OCI-LY7 (cell line): Measurements from ENCODE around the gene WASF2. TPM values are rescaled to one million over a fixed set of nuclear protein-coding genes. Genes with fewer than 3 reads are reported as not detected.

Source experiments
- BruUV-seq: library from RNA; stranded (reverse); fragments of 400-500 nt; replicated peaks from 2 replicates; lab custom pipeline; 2021; lab: Mats Ljungman, UMichigan
- CTCF ChIA-PET: fragments of 300-600 bp; sonication (Branson Sonifier 250); formaldehyde crosslinking; loops from one replicate; lab custom pipeline; 2022; ENCODE audit warnings: antibody characterized with exemption; ENCODE audit not compliant: unreplicated experiment; lab: Charles Lee
- POLR2A ChIA-PET: fragments of 300-600 bp; sonication (Branson Sonifier 250); formaldehyde crosslinking; loops from one replicate; lab custom pipeline; 2022; ENCODE audit warnings: antibody characterized with exemption; lab: Charles Lee
- DNase-seq: peaks from one replicate; pipeline ENCODE4 v3.0.0-alpha.2; 2015; ENCODE audit warnings: low spot score
- H2AFZ ChIP-seq: fragments of 200-600 bp; sonication (generic), shearing (Covaris generic); 2 replicates; pipeline ENCODE4 v1.6.1; 2014; ENCODE audit warnings: mild to moderate bottlenecking, antibody characterized with exemption, low read length, moderate library complexity
- H3K27ac ChIP-seq: fragments of 200-600 bp; sonication (generic); 2 replicates; pipeline ENCODE4 v1.5.1; 2014; ENCODE audit warnings: mixed run types, low read depth, mild to moderate bottlenecking, moderate library complexity, low read length, inconsistent platforms; ENCODE audit not compliant: poor library complexity, severe bottlenecking
- H3K36me3 ChIP-seq: fragments of 200-600 bp; sonication (generic); 2 replicates; pipeline ENCODE4 v1.6.1; 2014; ENCODE audit warnings: mild to moderate bottlenecking, antibody characterized with exemption, low read length, moderate library complexity, mixed read lengths; ENCODE audit not compliant: insufficient read depth
- H3K4me1 ChIP-seq: fragments of 200-600 bp; sonication (generic); 2 replicates; pipeline ENCODE4 v1.5.1; 2014; ENCODE audit warnings: mild to moderate bottlenecking, low read length; ENCODE audit not compliant: insufficient read depth, poor library complexity, severe bottlenecking
- H3K4me2 ChIP-seq: fragments of 200-600 bp; sonication (generic); 2 replicates; pipeline ENCODE4 v1.6.1; 2014; ENCODE audit warnings: mild to moderate bottlenecking, low read length
- H3K4me3 ChIP-seq: fragments of 200-600 bp; sonication (generic); 2 replicates; pipeline ENCODE4 v1.5.1; 2014; ENCODE audit warnings: mild to moderate bottlenecking, low read depth, low read length; ENCODE audit not compliant: poor library complexity, severe bottlenecking
- H3K79me2 ChIP-seq: fragments of 200-600 bp; sonication (generic); 2 replicates; pipeline ENCODE4 v1.6.1; 2016; ENCODE audit warnings: low read depth, mild to moderate bottlenecking, low read length, moderate library complexity, mixed read lengths; ENCODE audit not compliant: insufficient read depth
- H3K9me2 ChIP-seq: fragments of 200-600 bp; sonication (generic); 2 replicates; pipeline ENCODE4 v1.6.1; 2016; ENCODE audit warnings: mild to moderate bottlenecking, low read length, mixed read lengths; ENCODE audit not compliant: insufficient read depth
- H3K9me3 ChIP-seq: fragments of 200-600 bp; sonication (generic); 2 replicates; pipeline ENCODE4 v1.6.1; 2014; ENCODE audit warnings: mild to moderate bottlenecking, mixed run types, low read length, mixed read lengths
- H4K20me1 ChIP-seq: fragments of 200-600 bp; sonication (generic); 2 replicates; pipeline ENCODE4 v1.6.1; 2014; ENCODE audit warnings: mild to moderate bottlenecking, antibody characterized with exemption, low read length, moderate library complexity, mixed read lengths; ENCODE audit not compliant: insufficient read depth
- CTCF ChIP-seq: fragments of 200-600 bp; sonication (generic); conservative IDR thresholded peaks from 2 replicates; pipeline ENCODE4 v1.5.1; 2014; ENCODE audit warnings: mild to moderate bottlenecking, antibody characterized with exemption, low read length, moderate library complexity, mixed read lengths
- EZH2phosphoT487 ChIP-seq: fragments of 200-600 bp; sonication (generic); IDR thresholded peaks from 2 replicates; pipeline ENCODE4 v1.6.1; 2018; ENCODE audit warnings: low read depth, borderline replicate concordance, mild to moderate bottlenecking, mixed run types, antibody characterized with exemption, low read length, moderate library complexity, mixed read lengths
- intact Hi-C: fragments of 100-400 bp; cut with micrococcal nuclease; formaldehyde crosslinking; loops from one replicate; pipeline ENCODE4 v1.10.0; 2022; ENCODE audit not compliant: unreplicated experiment
- total RNA-seq, 2 experiments: library from RNA; depleted of rRNA in 1 of 2; stranded (reverse); fragments of >200 nt in 1 of 2; shearing (Covaris generic) in 1 of 2; gene quantifications; 2 replicates each; pipeline ENCODE4 v1.2.3, GENCODE V29; 2014 to 2022

The WASF2 gene
- total RNA-seq, 2 experiments from 2014 or later = 26.9 to 106 TPM

DNA sequence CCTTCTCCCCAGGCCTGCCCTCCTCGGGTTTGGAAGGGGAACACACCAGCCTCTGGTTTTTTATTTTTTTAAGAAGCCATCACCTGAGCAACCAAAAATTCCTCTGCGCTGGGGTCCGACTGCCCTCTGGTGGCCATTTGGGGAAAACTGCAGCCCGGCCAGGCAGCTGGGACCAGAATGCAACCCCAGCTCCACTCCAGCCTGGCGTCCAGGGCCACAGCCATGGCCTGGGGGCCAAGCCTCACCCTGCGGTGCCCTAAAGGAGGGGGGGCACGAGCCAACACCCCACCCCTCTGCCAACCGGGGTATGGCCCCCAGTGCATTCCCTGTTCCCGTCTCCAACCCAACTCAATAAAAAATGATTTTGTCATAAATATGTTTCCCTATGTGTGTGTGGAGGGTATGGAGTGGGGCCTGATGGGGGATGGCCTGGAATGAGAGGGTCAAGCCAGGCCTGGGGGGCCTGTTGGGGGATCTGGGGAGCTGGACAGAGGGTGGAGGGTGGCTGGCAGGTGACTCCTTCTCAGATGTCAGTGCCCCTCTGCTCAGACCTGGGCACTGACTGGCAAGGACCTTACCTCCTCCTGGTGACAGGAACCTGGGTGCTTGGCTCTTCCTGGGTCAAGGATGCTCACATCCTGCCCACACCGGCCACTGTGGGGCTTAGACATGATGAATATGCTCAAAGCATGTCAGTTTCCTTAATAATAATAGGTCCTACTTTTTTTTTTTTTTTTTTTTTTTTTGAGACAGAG, 94.3 kb downstream of the WASF2 start:
- H3K9me2 ChIP-seq = no peaks in the 10 kb centered on the region
- peaks cover 13% of the 10 kb centered on the region for H3K4me1 ChIP-seq
- TF ChIP-seq EZH2phosphoT487 = no peak
- peak; percentile 99 for TF ChIP-seq CTCF
- ChIA-PET POLR2A (interaction anchor here (0.6 to 0.7 kb wide), 2 partner anchors 32 to 235 kb away, joined by 3 to 4 read pairs; no protein-coding TSS in a partner anchor), CTCF (no interaction called here)
- no peaks in the 10 kb centered on the region for H3K36me3 ChIP-seq
- no peak overlapping the region for H3K4me2 ChIP-seq
- peak; percentile 89 for DNase-seq
- no peak overlapping the region for H3K4me3 ChIP-seq
- no peaks in the 10 kb centered on the region for H4K20me1 ChIP-seq
- intact Hi-C loops = loop anchor here (1.0 kb wide), 3 partner anchors 38 to 211 kb away; no protein-coding TSS in a partner anchor
- no peak overlapping the region for H3K27ac ChIP-seq
- no peaks in the 10 kb centered on the region for H3K9me3 ChIP-seq
- H3K79me2 ChIP-seq = no peaks in the 10 kb centered on the region
- H2AFZ ChIP-seq = 0 out of 2 replicates have a peak overlapping the region, but pooled peaks have one; percentile 8
- BruUV-seq = no TSS peak

- DNase-seq = no peak
- Histone ChIP-seq H3K27ac (no peak overlapping the region), H3K9me3 (no peaks in the 10 kb centered on the region), H3K36me3 (no peaks in the 10 kb centered on the region), H4K20me1 (no peaks in the 10 kb centered on the region), H2AFZ (no peak overlapping the region), H3K9me2 (no peaks in the 10 kb centered on the region), H3K4me2 (no peak overlapping the region), H3K4me3 (no peak overlapping the region), H3K79me2 (no peaks in the 10 kb centered on the region), H3K4me1 (peaks cover 13% of the 10 kb centered on the region)
- POLR2A ChIA-PET = no interaction called here
- TF ChIP-seq EZH2phosphoT487 = no peak
- no peak for TF ChIP-seq CTCF
- intact Hi-C loops = loop anchor here (1.0 to 5.0 kb wide), 5 partner anchors 38 to 293 kb away; partner anchors contain the start of gene SYTL1
- CTCF ChIA-PET = no interaction called here
- BruUV-seq = no TSS peak
Observed at GRCh38 chr1:27394925-27395324, 95.0 kb downstream of the WASF2 start.

GRCh38 chr1:27394282-27394658, 95.7 kb downstream of the WASF2 start:
- TF ChIP-seq EZH2phosphoT487 (no peak), CTCF (no peak)
- Histone ChIP-seq H3K79me2 (no peaks in the 10 kb centered on the region), H3K9me2 (no peaks in the 10 kb centered on the region), H3K4me1 (peaks cover 13% of the 10 kb centered on the region), H4K20me1 (no peaks in the 10 kb centered on the region), H3K9me3 (no peaks in the 10 kb centered on the region), H3K4me2 (no peak overlapping the region), H3K27ac (no peak overlapping the region), H2AFZ (no peak overlapping the region), H3K36me3 (no peaks in the 10 kb centered on the region), H3K4me3 (no peak overlapping the region)
- CTCF ChIA-PET = no interaction called here
- intact Hi-C loops = loop anchor here (5.0 kb wide), 2 partner anchors 52 to 292 kb away; partner anchors contain the start of gene SYTL1
- BruUV-seq = no TSS peak
- DNase-seq = no peak
- POLR2A ChIA-PET = no interaction called here
